Esophagus muscularis mucosa (tissue), 4 donors: ENCODE measurements around the gene RORC. TPM values are rescaled to one million over a fixed set of nuclear protein-coding genes. Genes with fewer than 3 reads are reported as not detected.
"Not testable (repeated sequence)": the region's sequence is repeated elsewhere in the genome, so short reads cannot be mapped to it uniquely, and the experiment has no call there.

ENCODE experiments used
- DNase-seq: peaks from one replicate; pipeline ENCODE4 v3.0.0-alpha.2; 2017; ENCODE audit errors: extremely low spot score
- H3K27ac ChIP-seq, 4 donors: fragments of 200-600 bp; sonication (generic); replicated peaks in 1 of 4; 1 replicate in 3 of 4; 2 replicates in 1 of 4; pipeline ENCODE4 v1.5.1; 2016 to 2019; ENCODE audit warnings: mild to moderate bottlenecking in 1 of 4
- H3K27me3 ChIP-seq, 4 donors: fragments of 200-600 bp; sonication (generic); one replicate each; pipeline versions ENCODE4 v1.5.1 to v1.6.0; 2016 to 2019
- H3K36me3 ChIP-seq, 4 donors: fragments of 200-600 bp; sonication (generic); one replicate each; pipeline ENCODE4 v1.5.1; 2016 to 2019
- H3K4me1 ChIP-seq, 4 donors: fragments of 200-600 bp; sonication (generic); one replicate each; pipeline ENCODE4 v1.5.1; 2016 to 2019
- H3K4me3 ChIP-seq, 4 donors: fragments of 200-600 bp; sonication (generic); 1 replicate in 2 of 4; 2 replicates in 2 of 4; pipeline ENCODE4 v1.5.1; 2016 to 2019; ENCODE audit warnings: mild to moderate bottlenecking in 4 of 4, moderate library complexity in 1 of 4
- H3K9me3 ChIP-seq, 4 donors: fragments of 200-600 bp; sonication (generic); 1 replicate in 3 of 4; 2 replicates in 1 of 4; pipeline ENCODE4 v1.5.1; 2016 to 2019
- CTCF ChIP-seq, 3 experiments: fragments of 200-600 bp in 2 of 3; fragments of 450-650 bp in 1 of 3; sonication (generic) in 2 of 3; IDR thresholded peaks; one replicate each; pipeline ENCODE4 v1.5.1; 2017 to 2019; ENCODE audit warnings: antibody characterized with exemption in 3 of 3, mild to moderate bottlenecking in 2 of 3, moderate library complexity in 1 of 3
- EP300 ChIP-seq: sonication (generic); formaldehyde crosslinking; IDR thresholded peaks from one replicate; pipeline ENCODE4 v1.6.1; 2017; ENCODE audit warnings: antibody characterized with exemption
- POLR2A ChIP-seq: fragments of 450-650 bp; IDR thresholded peaks from one replicate; pipeline ENCODE4 v1.6.1; 2017; ENCODE audit warnings: antibody characterized with exemption, moderate library complexity, mild to moderate bottlenecking, low read depth
- POLR2AphosphoS5 ChIP-seq, 2 donors: sonication (generic); formaldehyde crosslinking; IDR thresholded peaks; one replicate each; pipeline ENCODE4 v1.6.1; 2017; ENCODE audit warnings: antibody characterized with exemption in 2 of 2
- WGBS: methylation state at CpG from one replicate; pipeline ENCODE4 v1.1.5; 2018; 5-methylcytosine and 5-hydroxymethylcytosine counted together
- intact Hi-C: fragments of 100-400 bp; cut with DNase I; formaldehyde crosslinking; loops from one replicate; pipeline ENCODE4 v1.15.1; 2023
- total RNA-seq, 4 donors: library from RNA; depleted of rRNA; stranded (reverse); fragments of >200 nt; gene quantifications; one replicate each; pipeline versions ENCODE4 v1.1.0 to v1.2.1, GENCODE V29; 2016

RORC gene
- total RNA-seq, 4 donors from 2014 or later, result 0.11 to 0.17 TPM; not detected in 2

DNA sequence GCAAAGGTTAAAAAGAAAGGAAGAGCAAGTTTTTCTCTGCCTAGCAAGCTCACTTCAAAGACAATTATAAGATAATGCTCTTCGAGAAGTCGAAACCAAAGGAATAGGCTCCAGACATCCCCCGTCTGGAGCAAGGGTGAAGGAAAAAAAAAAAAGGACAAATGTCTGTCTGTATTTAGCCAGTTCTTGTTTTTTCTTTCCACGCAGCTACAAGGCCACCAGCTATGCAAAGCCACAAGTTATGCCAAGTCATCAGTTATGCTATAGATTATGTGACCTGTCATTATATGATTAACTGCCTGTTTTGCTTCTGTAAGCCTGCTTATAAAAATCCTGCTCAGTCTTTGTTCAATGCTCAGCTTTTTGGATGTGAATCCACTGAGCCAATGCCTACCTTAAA lies 24.3 kb upstream of the RORC start:
- no peak overlapping the region for H3K4me3 ChIP-seq
- peaks cover 0 to 21% (median 0%) of the 10 kb centered on the region in 4 donors for H3K27me3 ChIP-seq
- no peaks in the 10 kb centered on the region for H3K9me3 ChIP-seq
- 44% methylated on average over 4 of the region's 4 CpGs for WGBS
- intact Hi-C loops, result no loop called here
- H3K4me1 ChIP-seq, result no peaks in the 10 kb centered on the region
- H3K27ac ChIP-seq, result no peak overlapping the region
- no peak for DNase-seq
- no peaks in the 10 kb centered on the region for H3K36me3 ChIP-seq
- no peak for TF ChIP-seq POLR2A
- TF ChIP-seq CTCF (IDR thresholded peaks at IDR 0.05), result no peak
- TF ChIP-seq EP300, result no peak
- TF ChIP-seq POLR2AphosphoS5 (IDR thresholded peaks at IDR 0.05), result no peak

- intact Hi-C loops, H3K36me3 ChIP-seq, DNase-seq, H3K9me3 ChIP-seq, H3K4me1 ChIP-seq, H3K27ac ChIP-seq, H3K4me3 ChIP-seq: not testable (repeated sequence)
- peaks cover 0 to 25% (median 0%) of the 10 kb centered on the region in 4 donors for H3K27me3 ChIP-seq
- 71% methylated on average over 8 of the region's 8 CpGs for WGBS
Measured at GRCh38 chr1:151855516-151855915, 23.9 kb upstream of the RORC start.

DNA sequence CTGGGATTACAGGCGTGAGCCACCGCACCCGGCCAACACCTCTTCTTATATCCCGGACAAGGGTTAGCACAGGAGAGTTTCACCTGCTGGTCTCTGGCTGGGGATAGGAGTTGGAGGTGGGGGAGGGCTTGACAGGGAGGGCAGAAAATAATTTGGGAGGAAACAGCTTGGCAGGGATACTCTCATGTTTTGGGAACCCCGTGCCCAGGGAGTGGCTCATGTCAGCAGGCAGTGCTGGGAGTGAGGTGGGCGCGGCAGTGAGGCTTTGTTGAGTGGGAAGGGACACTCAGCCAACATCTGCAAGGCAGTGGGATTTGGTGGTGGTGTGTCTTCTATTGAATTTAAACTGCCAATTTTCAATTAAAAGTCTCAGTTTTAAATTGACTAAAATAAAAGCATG lies 23.1 kb upstream of the RORC start:
- H3K27ac ChIP-seq, result no peak overlapping the region
- intact Hi-C loops, result no loop called here
- 88% methylated on average over 7 of the region's 7 CpGs for WGBS
- TF ChIP-seq POLR2A (no peak), CTCF (IDR thresholded peaks at IDR 0.05) (no peak), EP300 (no peak), POLR2AphosphoS5 (IDR thresholded peaks at IDR 0.05) (no peak)
- no peak overlapping the region for H3K4me3 ChIP-seq
- DNase-seq, result no peak
- no peaks in the 10 kb centered on the region for H3K4me1 ChIP-seq
- H3K9me3 ChIP-seq, result no peaks in the 10 kb centered on the region
- peaks cover 0 to 33% (median 0%) of the 10 kb centered on the region in 4 donors for H3K27me3 ChIP-seq
- H3K36me3 ChIP-seq, result no peaks in the 10 kb centered on the region

DNA sequence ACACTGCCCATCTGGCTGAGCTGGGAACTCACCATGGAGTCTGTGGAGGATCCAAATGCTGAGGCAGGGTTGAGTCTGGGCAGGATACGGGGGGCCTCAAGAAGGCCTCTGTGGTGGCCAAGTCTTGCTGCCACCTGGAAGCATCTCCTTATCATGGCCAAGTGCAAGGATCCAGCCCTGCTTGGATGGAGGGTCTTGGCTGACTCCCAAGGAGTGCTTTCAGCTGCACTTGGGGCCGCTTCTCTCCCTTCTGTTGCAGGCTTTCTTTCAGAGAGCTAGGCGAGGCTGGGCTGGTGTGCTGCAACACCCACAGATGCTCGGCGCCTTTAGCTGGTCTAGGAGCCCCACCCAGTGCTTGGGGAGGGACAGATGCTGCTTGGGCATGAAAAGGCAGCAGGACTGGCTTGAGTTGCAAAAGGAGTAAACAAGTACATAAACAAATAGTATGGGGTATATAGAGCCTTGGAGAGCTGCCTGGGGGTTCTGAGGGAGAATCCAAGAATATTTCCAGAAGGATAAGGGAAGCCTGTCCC lies 21.9 kb upstream of the RORC start, which contains the start of gene THEM5:
Gene THEM5, minus strand, starts transcription at position 302 of the 533 bp plus-strand sequence. Its CDS starts 147 bp downstream, at position 155.
- WGBS, result 77% methylated on average over 5 of the region's 5 CpGs
- no peak for DNase-seq
- peaks cover 0 to 34% (median 0%) of the 10 kb centered on the region in 4 donors for H3K27me3 ChIP-seq
- no peaks in the 10 kb centered on the region for H3K36me3 ChIP-seq
- H3K4me1 ChIP-seq, result no peaks in the 10 kb centered on the region
- no peak within 1 kb of the TSS for H3K4me3 ChIP-seq
- no peak within 1 kb of the TSS for H3K27ac ChIP-seq
- H3K9me3 ChIP-seq, result no peaks in the 10 kb centered on the region
- TF ChIP-seq EP300 (no peak), CTCF (IDR thresholded peaks at IDR 0.05) (no peak), POLR2A (no peak), POLR2AphosphoS5 (IDR thresholded peaks at IDR 0.05) (no peak)
- intact Hi-C loops, result no loop called here

DNA sequence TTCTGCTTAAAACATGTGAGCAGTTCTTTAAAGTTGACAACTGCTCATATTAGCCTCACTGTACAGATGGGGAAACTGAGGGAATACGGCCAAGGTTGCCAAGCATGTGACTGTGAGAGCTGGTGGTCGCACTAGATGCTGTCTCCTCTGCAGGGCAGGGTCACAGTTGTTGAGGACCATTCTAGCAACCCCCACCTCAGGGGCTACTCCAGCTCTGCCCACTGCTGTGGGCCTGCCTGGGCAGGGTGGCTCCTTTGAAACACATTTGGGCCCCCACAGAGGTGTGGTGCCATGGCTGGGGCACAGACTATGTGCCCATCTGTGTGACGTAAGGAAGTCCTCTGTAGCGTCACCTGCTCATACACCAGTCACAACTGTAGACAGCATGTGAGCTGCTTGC lies 21.1 kb upstream of the RORC start:
- Histone ChIP-seq H3K4me3 (no peak overlapping the region), H3K9me3 (no peaks in the 10 kb centered on the region), H3K27me3 (peaks cover 0 to 39% (median 0%) of the 10 kb centered on the region in 4 donors), H3K27ac (no peak overlapping the region), H3K4me1 (no peaks in the 10 kb centered on the region), H3K36me3 (no peaks in the 10 kb centered on the region)
- WGBS, result 90% methylated on average over 4 of the region's 4 CpGs
- TF ChIP-seq EP300 (no peak), POLR2AphosphoS5 (IDR thresholded peaks at IDR 0.05) (no peak), CTCF (IDR thresholded peaks at IDR 0.05) (no peak), POLR2A (no peak)
- intact Hi-C loops, result no loop called here
- DNase-seq, result no peak
